ENCODE measurements around the gene QRFP.

QRFP gene

GRCh38 chr9:130872093-130872492 lies 24.5 kb downstream of the QRFP start:
- no peak for DNase-seq (ENCODE audit: low read depth)

- no peak for DNase-seq (ENCODE audit: low read depth)
These were observed 25.1 kb downstream of the QRFP start for GRCh38 chr9:130871395-130872062.

GRCh38 chr9:130870491-130871381 lies 25.9 kb downstream of the QRFP start:
- no peak for DNase-seq (ENCODE audit: low read depth)

- no peak for DNase-seq (ENCODE audit: low read depth)
These were observed 27.4 kb downstream of the QRFP start for GRCh38 chr9:130869250-130869649.

GRCh38 chr9:130868230-130868629 lies 28.4 kb downstream of the QRFP start:
- no peak for DNase-seq (ENCODE audit: low read depth)

GRCh38 chr9:130867556-130867955 lies 29.1 kb downstream of the QRFP start:
- no peak for DNase-seq (ENCODE audit: low read depth)

- DNase-seq (ENCODE audit: low read depth) = no peak
These were observed 30.1 kb downstream of the QRFP start for GRCh38 chr9:130866474-130866965.

GRCh38 chr9:130865921-130866320 lies 30.7 kb downstream of the QRFP start:
- DNase-seq (ENCODE audit: low read depth) = no peak

GRCh38 chr9:130864541-130864940 lies 32.1 kb downstream of the QRFP start:
- no peak for DNase-seq (ENCODE audit: low read depth)

- DNase-seq (ENCODE audit: low read depth) = no peak
These were observed 33.9 kb downstream of the QRFP start for GRCh38 chr9:130862747-130863146.

GRCh38 chr9:130862217-130862616 lies 34.4 kb downstream of the QRFP start:
- DNase-seq (ENCODE audit: low read depth) = no peak

- no peak for DNase-seq (ENCODE audit: low read depth)
These were observed 35.0 kb downstream of the QRFP start for GRCh38 chr9:130861372-130862180.

GRCh38 chr9:130860458-130861316 lies 35.9 kb downstream of the QRFP start:
- DNase-seq (ENCODE audit: low read depth) = no peak

- no peak for DNase-seq (ENCODE audit: low read depth)
These were observed 37.6 kb downstream of the QRFP start for GRCh38 chr9:130858739-130859705.

GRCh38 chr9:130857864-130858738 lies 38.5 kb downstream of the QRFP start:
- no peak for DNase-seq (ENCODE audit: low read depth)

- DNase-seq (ENCODE audit: low read depth) = no peak
These were observed 40.1 kb downstream of the QRFP start for GRCh38 chr9:130856474-130856873.

GRCh38 chr9:130854835-130855234 lies 41.8 kb downstream of the QRFP start:
- no peak for DNase-seq (ENCODE audit: low read depth)

GRCh38 chr9:130854092-130854491 lies 42.5 kb downstream of the QRFP start:
- no peak for DNase-seq (ENCODE audit: low read depth)

- DNase-seq (ENCODE audit: low read depth) = no peak
These were observed 43.8 kb downstream of the QRFP start for GRCh38 chr9:130852801-130853200.

Measured in stimulated activated CD8-positive, alpha-beta memory T cell treated with anti-CD3 and anti-CD28 coated beads, Interleukin-12 subunit alpha, Interleukin-12 subunit beta, amount 100 ng/mL, for 4 hours (primary cell).